ENCODE measurements around the gene YWHAQ.

The YWHAQ gene

GRCh38 chr2:9653485-9654271 lies 22.9 kb upstream of the YWHAQ start:
- Histone ChIP-seq H3K9ac (ENCODE audit: low read length) (no peak overlapping the region), H3K27me3 (ENCODE audit: control insufficient read depth, insufficient read depth, low read length) (no peaks in the 10 kb centered on the region), H3K27ac (ENCODE audit: low read length) (no peak overlapping the region), H3K36me3 (ENCODE audit: control insufficient read depth, low read depth, low read length) (no peaks in the 10 kb centered on the region), H3K9me3 (ENCODE audit: control insufficient read depth, low read depth, low read length) (no peaks in the 10 kb centered on the region), H3K4me3 (ENCODE audit: low read length) (no peak overlapping the region), H3K4me1 (ENCODE audit: control insufficient read depth, low read depth, low read length) (no peaks in the 10 kb centered on the region)

DNA sequence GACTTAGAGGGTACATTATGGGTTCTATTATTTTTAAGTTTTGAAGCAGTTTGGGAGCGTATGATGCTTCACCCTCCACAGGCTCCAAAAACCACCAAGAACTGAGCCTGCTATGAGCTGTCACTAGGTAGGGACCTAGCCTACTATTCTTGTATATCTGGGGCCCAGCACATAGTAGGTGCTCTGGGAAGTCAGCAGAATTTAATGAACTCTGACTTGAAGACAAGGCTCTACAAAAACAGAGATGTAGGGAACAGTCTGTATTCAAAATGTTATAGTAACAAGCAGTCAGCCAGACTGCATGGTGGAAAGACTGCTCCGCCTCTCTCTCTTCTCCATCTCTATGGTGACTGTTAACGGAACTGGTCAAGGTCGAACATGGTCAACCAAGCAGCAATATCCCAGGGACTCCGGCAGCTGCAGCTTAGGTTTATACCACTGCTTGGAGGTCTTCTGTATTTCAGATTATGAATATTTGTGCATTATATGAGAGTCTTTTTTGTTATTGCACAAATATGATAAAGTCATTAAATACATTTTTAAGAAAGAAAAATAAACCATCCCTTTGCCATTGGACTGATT lies 22.2 kb upstream of the YWHAQ start:
- Histone ChIP-seq H3K27me3 (ENCODE audit: control insufficient read depth, insufficient read depth, low read length) (no peaks in the 10 kb centered on the region), H3K36me3 (ENCODE audit: control insufficient read depth, low read depth, low read length) (no peaks in the 10 kb centered on the region), H3K27ac (ENCODE audit: low read length) (no peak overlapping the region), H3K4me3 (ENCODE audit: low read length) (no peak overlapping the region), H3K9me3 (ENCODE audit: control insufficient read depth, low read depth, low read length) (no peaks in the 10 kb centered on the region), H3K4me1 (ENCODE audit: control insufficient read depth, low read depth, low read length) (no peaks in the 10 kb centered on the region), H3K9ac (ENCODE audit: low read length) (no peak overlapping the region)

DNA sequence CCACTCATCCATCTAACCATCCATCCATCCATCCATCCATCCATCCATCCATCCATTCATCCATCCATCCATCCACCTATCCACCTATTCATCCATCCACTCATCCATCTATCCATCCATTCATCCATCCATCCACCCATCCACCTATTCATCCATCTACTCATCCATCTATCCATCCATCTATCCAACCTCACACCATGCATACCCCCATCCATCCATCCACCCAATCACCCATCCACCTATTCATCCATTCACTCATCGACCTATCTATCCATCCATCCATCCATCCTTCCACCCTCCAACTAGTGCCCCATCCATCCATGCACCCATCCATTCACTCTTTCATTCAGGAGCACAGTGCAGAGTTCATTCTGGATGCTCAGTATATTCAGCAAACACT lies 21.5 kb upstream of the YWHAQ start:
- Histone ChIP-seq H3K9ac (ENCODE audit: low read length) (no peak overlapping the region), H3K27me3 (ENCODE audit: control insufficient read depth, insufficient read depth, low read length) (no peaks in the 10 kb centered on the region), H3K4me1 (ENCODE audit: control insufficient read depth, low read depth, low read length) (no peaks in the 10 kb centered on the region), H3K4me3 (ENCODE audit: low read length) (no peak overlapping the region), H3K36me3 (ENCODE audit: control insufficient read depth, low read depth, low read length) (no peaks in the 10 kb centered on the region), H3K27ac (ENCODE audit: low read length) (no peak overlapping the region), H3K9me3 (ENCODE audit: control insufficient read depth, low read depth, low read length) (no peaks in the 10 kb centered on the region)

DNA sequence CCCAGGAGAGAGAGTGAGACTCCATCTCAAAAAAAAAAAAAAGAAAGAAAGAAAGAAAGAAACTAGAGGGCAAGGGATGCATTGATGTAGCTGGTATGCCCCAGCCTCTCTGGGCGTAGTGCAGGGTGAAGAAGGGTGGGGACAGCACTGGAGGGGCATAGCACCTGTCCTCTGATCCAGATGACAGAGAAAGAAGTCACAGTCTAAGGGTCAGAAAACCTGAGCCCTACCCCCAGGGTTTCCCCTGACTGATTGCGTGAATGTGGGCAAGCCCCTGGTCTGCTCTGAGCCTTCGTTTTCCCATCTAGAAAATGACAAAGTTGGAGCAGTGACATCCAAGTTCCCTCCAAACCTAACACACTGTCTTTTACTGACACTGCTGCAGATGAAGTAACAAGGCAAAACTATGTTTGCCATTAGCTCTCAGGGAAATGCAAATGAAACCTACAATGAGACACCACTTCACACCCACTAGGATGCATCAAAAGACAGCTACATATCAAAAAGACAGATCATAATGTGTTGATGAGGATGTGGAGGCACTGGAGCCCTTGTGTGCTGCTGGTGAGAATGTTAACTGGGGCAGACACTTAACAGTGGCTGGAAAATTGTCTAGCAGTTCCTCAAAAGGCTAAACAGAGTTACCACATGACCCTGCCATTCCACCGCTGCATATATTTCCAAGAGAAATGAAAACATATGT lies 19.5 kb upstream of the YWHAQ start:
- Histone ChIP-seq H3K27me3 (ENCODE audit: control insufficient read depth, insufficient read depth, low read length) (no peaks in the 10 kb centered on the region), H3K27ac (ENCODE audit: low read length) (no peak overlapping the region), H3K36me3 (ENCODE audit: control insufficient read depth, low read depth, low read length) (no peaks in the 10 kb centered on the region), H3K4me3 (ENCODE audit: low read length) (no peak overlapping the region), H3K4me1 (ENCODE audit: control insufficient read depth, low read depth, low read length) (no peaks in the 10 kb centered on the region), H3K9ac (ENCODE audit: low read length) (no peak overlapping the region), H3K9me3 (ENCODE audit: control insufficient read depth, low read depth, low read length) (no peaks in the 10 kb centered on the region)

- Histone ChIP-seq H3K27me3 (ENCODE audit: control insufficient read depth, insufficient read depth, low read length) (no peaks in the 10 kb centered on the region), H3K36me3 (ENCODE audit: control insufficient read depth, low read depth, low read length) (no peaks in the 10 kb centered on the region)
These were observed 18.5 kb upstream of the YWHAQ start for GRCh38 chr2:9649261-9649660.

GRCh38 chr2:9648821-9649220 lies 18.0 kb upstream of the YWHAQ start:
- Histone ChIP-seq H3K36me3 (ENCODE audit: control insufficient read depth, low read depth, low read length) (no peaks in the 10 kb centered on the region), H3K4me1 (ENCODE audit: control insufficient read depth, low read depth, low read length) (no peaks in the 10 kb centered on the region), H3K4me3 (ENCODE audit: low read length) (no peak overlapping the region), H3K9ac (ENCODE audit: low read length) (no peak overlapping the region), H3K27ac (ENCODE audit: low read length) (no peak overlapping the region), H3K27me3 (ENCODE audit: control insufficient read depth, insufficient read depth, low read length) (no peaks in the 10 kb centered on the region), H3K9me3 (ENCODE audit: control insufficient read depth, low read depth, low read length) (no peaks in the 10 kb centered on the region)

More at GRCh38 chr2:9649261-9649660, 18.5 kb upstream of the YWHAQ start:
- no peaks in the 10 kb centered on the region for H3K9me3 ChIP-seq (ENCODE audit: control insufficient read depth, low read depth, low read length)
- H3K9ac ChIP-seq (ENCODE audit: low read length) = no peak overlapping the region
- no peak overlapping the region for H3K4me3 ChIP-seq (ENCODE audit: low read length)
- no peak overlapping the region for H3K27ac ChIP-seq (ENCODE audit: low read length)
- H3K4me1 ChIP-seq (ENCODE audit: control insufficient read depth, low read depth, low read length) = no peaks in the 10 kb centered on the region

GRCh38 chr2:9647884-9648283 lies 17.1 kb upstream of the YWHAQ start:
- Histone ChIP-seq H3K9me3 (ENCODE audit: control insufficient read depth, low read depth, low read length) (no peaks in the 10 kb centered on the region), H3K4me1 (ENCODE audit: control insufficient read depth, low read depth, low read length) (no peaks in the 10 kb centered on the region), H3K27me3 (ENCODE audit: control insufficient read depth, insufficient read depth, low read length) (no peaks in the 10 kb centered on the region), H3K4me3 (ENCODE audit: low read length) (no peak overlapping the region), H3K27ac (ENCODE audit: low read length) (no peak overlapping the region), H3K9ac (ENCODE audit: low read length) (no peak overlapping the region), H3K36me3 (ENCODE audit: control insufficient read depth, low read depth, low read length) (no peaks in the 10 kb centered on the region)

DNA sequence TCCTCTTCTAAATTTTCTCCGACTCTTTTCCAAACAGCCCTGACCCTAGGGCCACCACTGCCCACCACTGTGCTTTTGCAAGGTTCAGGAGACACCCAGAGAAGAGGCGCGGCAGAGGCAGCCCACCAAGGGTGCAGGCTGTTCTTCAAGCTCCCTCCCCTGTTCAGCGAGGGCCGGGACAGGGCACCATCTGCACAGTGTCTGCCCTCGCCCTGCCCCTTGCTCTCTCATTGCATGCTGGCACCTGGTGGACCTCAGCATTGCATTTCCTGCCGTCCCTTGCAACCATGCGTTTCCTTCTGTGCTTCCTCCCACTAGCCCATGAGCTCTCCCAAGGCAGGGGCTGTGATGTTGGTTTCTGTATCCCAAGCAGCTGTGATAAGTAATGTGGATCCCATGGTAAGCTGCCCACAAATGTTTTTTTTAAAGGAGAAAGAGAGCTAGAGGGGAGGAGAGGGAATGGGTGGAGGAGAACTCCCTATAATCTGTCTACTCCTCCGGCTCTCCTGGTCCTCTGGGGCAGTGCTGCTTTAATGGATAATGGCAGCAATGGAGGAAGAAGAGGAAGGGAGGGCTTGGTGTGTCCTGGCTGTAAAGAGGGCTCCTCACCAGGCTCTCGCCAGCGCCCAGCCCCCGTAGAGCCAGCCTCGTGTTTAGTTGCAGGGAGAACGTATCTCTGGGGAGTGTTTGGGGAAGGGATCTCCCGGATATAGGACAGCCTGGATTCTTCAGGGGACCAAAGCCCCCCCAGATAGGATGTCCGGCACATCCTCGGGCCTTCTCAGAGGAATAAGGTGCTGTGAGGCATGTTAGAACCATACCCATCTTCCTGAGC lies 15.6 kb upstream of the YWHAQ start:
- no peak overlapping the region for H3K27ac ChIP-seq (ENCODE audit: low read length)
- no peaks in the 10 kb centered on the region for H3K9me3 ChIP-seq (ENCODE audit: control insufficient read depth, low read depth, low read length)
- H3K4me1 ChIP-seq (ENCODE audit: control insufficient read depth, low read depth, low read length) = peaks cover 4% of the 10 kb centered on the region
- no peaks in the 10 kb centered on the region for H3K36me3 ChIP-seq (ENCODE audit: control insufficient read depth, low read depth, low read length)
- no peak overlapping the region for H3K9ac ChIP-seq (ENCODE audit: low read length)
- no peaks in the 10 kb centered on the region for H3K27me3 ChIP-seq (ENCODE audit: control insufficient read depth, insufficient read depth, low read length)
- H3K4me3 ChIP-seq (ENCODE audit: low read length) = no peak overlapping the region

- H3K27me3 ChIP-seq (ENCODE audit: control insufficient read depth, insufficient read depth, low read length) = no peaks in the 10 kb centered on the region
- H3K4me3 ChIP-seq (ENCODE audit: low read length) = no peak overlapping the region
- H3K9ac ChIP-seq (ENCODE audit: low read length) = no peak overlapping the region
- no peak overlapping the region for H3K27ac ChIP-seq (ENCODE audit: low read length)
- H3K4me1 ChIP-seq (ENCODE audit: control insufficient read depth, low read depth, low read length) = peaks cover 4% of the 10 kb centered on the region
- no peaks in the 10 kb centered on the region for H3K36me3 ChIP-seq (ENCODE audit: control insufficient read depth, low read depth, low read length)
- H3K9me3 ChIP-seq (ENCODE audit: control insufficient read depth, low read depth, low read length) = no peaks in the 10 kb centered on the region
These were observed 13.8 kb upstream of the YWHAQ start for GRCh38 chr2:9644603-9645002.

DNA sequence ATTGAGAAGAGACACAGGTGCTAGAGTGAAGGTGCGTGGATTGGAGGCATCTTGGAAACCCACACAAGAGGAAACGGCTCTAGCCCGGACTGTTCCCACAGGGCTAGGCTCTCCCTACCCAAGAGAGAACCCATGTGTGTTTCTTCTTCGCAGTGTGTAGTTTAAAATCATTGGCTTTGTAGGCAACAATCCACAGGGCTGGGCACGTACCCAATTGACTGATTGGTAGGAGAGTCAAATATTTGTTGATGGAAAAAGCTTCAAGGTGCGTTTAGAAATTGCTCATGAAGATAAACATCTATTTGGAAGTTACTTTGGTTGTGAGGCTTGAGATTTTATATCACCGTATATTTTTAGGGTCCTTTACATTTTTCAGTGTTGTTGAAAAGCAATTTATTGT lies 13.2 kb upstream of the YWHAQ start:
- Histone ChIP-seq H3K4me1 (ENCODE audit: control insufficient read depth, low read depth, low read length) (peaks cover 4% of the 10 kb centered on the region), H3K36me3 (ENCODE audit: control insufficient read depth, low read depth, low read length) (no peaks in the 10 kb centered on the region), H3K4me3 (ENCODE audit: low read length) (no peak overlapping the region), H3K27me3 (ENCODE audit: control insufficient read depth, insufficient read depth, low read length) (no peaks in the 10 kb centered on the region), H3K9ac (ENCODE audit: low read length) (no peak overlapping the region), H3K27ac (ENCODE audit: low read length) (no peak overlapping the region), H3K9me3 (ENCODE audit: control insufficient read depth, low read depth, low read length) (no peaks in the 10 kb centered on the region)

DNA sequence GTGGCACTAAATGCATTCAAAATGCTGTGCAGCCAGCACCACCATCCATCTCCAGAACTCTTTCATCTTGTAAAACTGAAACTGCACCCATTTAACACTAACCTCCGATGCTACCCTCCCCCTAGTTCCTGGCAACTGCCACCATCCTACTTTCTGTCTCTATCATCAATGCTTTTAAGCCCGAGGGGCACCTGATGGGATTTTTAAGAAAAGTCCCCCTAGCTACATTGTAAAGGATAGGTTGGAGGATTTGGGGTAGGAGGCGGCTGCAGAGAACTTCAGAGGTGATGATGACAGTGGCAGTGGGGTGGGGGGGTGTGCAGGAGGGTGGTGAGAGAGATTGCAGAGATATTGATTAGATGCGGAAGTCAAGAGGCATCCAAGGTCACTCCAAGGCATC lies 10.8 kb upstream of the YWHAQ start:
- H3K27me3 ChIP-seq (ENCODE audit: control insufficient read depth, insufficient read depth, low read length) = no peaks in the 10 kb centered on the region
- peaks cover 4% of the 10 kb centered on the region for H3K4me1 ChIP-seq (ENCODE audit: control insufficient read depth, low read depth, low read length)
- H3K9me3 ChIP-seq (ENCODE audit: control insufficient read depth, low read depth, low read length) = no peaks in the 10 kb centered on the region
- H3K27ac ChIP-seq (ENCODE audit: low read length) = no peak overlapping the region
- no peak overlapping the region for H3K9ac ChIP-seq (ENCODE audit: low read length)
- no peak overlapping the region for H3K4me3 ChIP-seq (ENCODE audit: low read length)
- H3K36me3 ChIP-seq (ENCODE audit: control insufficient read depth, low read depth, low read length) = no peaks in the 10 kb centered on the region

All from iPS-18a (cell line).